ENCODE results near the gene ADCY7. TPM values are rescaled to one million over a fixed set of nuclear protein-coding genes. Genes with fewer than 3 reads are reported as not detected.

ADCY7 gene
- total RNA-seq, 1 experiment from 2014 or later = 4.0 TPM

- Histone ChIP-seq H3K79me2 (ENCODE audit: insufficient read depth, low read length) (no peaks in the 10 kb centered on the region), H3K27ac (ENCODE audit: insufficient read length, low read depth, low read length) (no peak overlapping the region)
- H3K27me3 Mint-ChIP-seq (ENCODE audit: low read depth) = peaks cover 3% of the 10 kb centered on the region; the same call in 1 of the 2 replicates
These were observed 1.1 kb upstream of the ADCY7 start for GRCh38 chr16:50265260-50265659.

More at GRCh38 chr16:50265260-50265659, 1.1 kb upstream of the ADCY7 start:
- Mint-ChIP-seq H3K4me3 (no peak overlapping the region), H3K9me3 (no peaks in the 10 kb centered on the region), H3K36me3 (ENCODE audit: insufficient read depth in 1 of 3, low read depth in 3 of 3) (no peaks in the 10 kb centered on the region), H3K4me1 (peaks cover 6 to 28% of the 10 kb centered on the region in 2 experiments; a peak in 3 of 4 replicates), H3K27ac (no peak overlapping the region)
- H4K20me1 ChIP-seq (ENCODE audit: control insufficient read depth, insufficient read depth, insufficient read length) = no peaks in the 10 kb centered on the region
- no CpG with 5 or more reads among the region's 2 CpGs for WGBS (ENCODE audit: extremely low coverage, insufficient read length, low lambda C conversion rate)
- no peak overlapping the region for H3K23ac ChIP-seq (ENCODE audit: insufficient read length, low read depth, low read length)
- H3K9ac ChIP-seq (ENCODE audit: extremely low read depth, insufficient read length, low read length) = no peak overlapping the region
- no peaks in the 10 kb centered on the region for H3K23me2 ChIP-seq (ENCODE audit: insufficient read length, low read depth, low read length, poor library complexity, severe bottlenecking)
- H3K4me1 ChIP-seq (ENCODE audit: insufficient read depth, low read length) = peaks cover 2% of the 10 kb centered on the region; the same call in 1 of the 2 replicates
- H4K5ac ChIP-seq (ENCODE audit: insufficient read length, low read depth, low read length) = no peak overlapping the region
- no peak overlapping the region for H2AK5ac ChIP-seq (ENCODE audit: insufficient read length, low read length)
- H2BK12ac ChIP-seq (ENCODE audit: insufficient read length, low read depth, low read length) = no peak overlapping the region
- no peaks in the 10 kb centered on the region for H3K9me3 ChIP-seq (ENCODE audit: control insufficient read depth, low read depth, low read length)
- H4K8ac ChIP-seq (replicated peaks; ENCODE audit: insufficient read length, low read depth, low read length) = no peak overlapping the region
- no peak for DNase-seq
- H3K79me1 ChIP-seq (ENCODE audit: insufficient read depth, low read depth, low read length, poor library complexity, severe bottlenecking) = no peaks in the 10 kb centered on the region
- no peak overlapping the region for H3K14ac ChIP-seq (ENCODE audit: insufficient read depth, low read length)
- H2BK120ac ChIP-seq (ENCODE audit: low read depth, low read length, poor library complexity, severe bottlenecking) = no peak overlapping the region
- peak; percentile 39; the same call in 2 of the 3 replicates for TF ChIP-seq CTCF (conservative IDR thresholded peaks at IDR 0.05)
- no peak overlapping the region for H3K56ac ChIP-seq (ENCODE audit: insufficient read length, low read depth, low read length)
- H3T11ph ChIP-seq (ENCODE audit: low read length) = no peak overlapping the region
- H2BK5ac ChIP-seq (ENCODE audit: insufficient read length, low read length) = no peak overlapping the region
- H2BK20ac ChIP-seq (ENCODE audit: low read depth, low read length, poor library complexity, severe bottlenecking) = no peak overlapping the region
- no peak overlapping the region for H2AFZ ChIP-seq (ENCODE audit: low read length)
- H3K4me2 ChIP-seq (ENCODE audit: insufficient read depth, insufficient read length, low read length) = no peak overlapping the region
- no peak overlapping the region for H2BK15ac ChIP-seq (ENCODE audit: low read depth, low read length)
- H3K4ac ChIP-seq (ENCODE audit: low read depth, low read length) = no peak overlapping the region
- H3K27me3 ChIP-seq (ENCODE audit: insufficient read depth, low read length) = no peaks in the 10 kb centered on the region
- no peak overlapping the region for H3K18ac ChIP-seq (ENCODE audit: insufficient read length, low read depth, low read length)
- H4K91ac ChIP-seq (ENCODE audit: insufficient read length, low read depth, low read length) = no peak overlapping the region

Measured in H9 (cell line).